ENCODE measurements around the gene OR5D14.

Gene OR5D14

GRCh38 chr11:55795256-55795655 lies at the start of gene OR5D14:
TSS of gene OR5D14 (plus strand) at chr11:55795556. CDS start at chr11:55795556, 0 bp downstream.
- no peak for DNase-seq

DNA sequence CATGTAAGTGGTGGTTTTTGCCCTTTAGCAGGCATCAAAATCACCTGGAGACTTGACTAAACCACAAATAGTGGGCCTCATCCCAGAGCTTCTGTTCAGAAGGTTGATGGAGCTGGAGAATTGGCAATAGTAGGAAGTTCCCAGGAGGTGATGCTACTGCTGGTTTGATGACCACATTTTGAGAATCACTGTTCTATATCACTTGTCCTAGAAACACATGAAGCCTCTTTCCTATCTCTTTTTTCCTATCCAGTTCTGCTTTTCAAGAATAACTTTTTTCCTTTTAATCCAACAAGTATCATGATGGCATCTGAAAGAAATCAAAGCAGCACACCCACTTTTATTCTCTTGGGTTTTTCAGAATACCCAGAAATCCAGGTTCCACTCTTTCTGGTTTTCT lies 22.2 kb upstream of the OR5D14 start, which contains the start of gene OR5D13:
OR5D13 (plus strand) TSS at position 301 of the 400 bp plus-strand sequence; CDS start at position 301, 0 bp downstream.
- DNase-seq = no peak

- DNase-seq = no peak
Measured at GRCh38 chr11:55791606-55792005, 3.8 kb upstream of the OR5D14 start.

GRCh38 chr11:55793321-55793720 lies 2.0 kb upstream of the OR5D14 start:
- no peak for DNase-seq

GRCh38 chr11:55806248-55806647 lies 10.9 kb downstream of the OR5D14 start:
- no peak for DNase-seq

DNA sequence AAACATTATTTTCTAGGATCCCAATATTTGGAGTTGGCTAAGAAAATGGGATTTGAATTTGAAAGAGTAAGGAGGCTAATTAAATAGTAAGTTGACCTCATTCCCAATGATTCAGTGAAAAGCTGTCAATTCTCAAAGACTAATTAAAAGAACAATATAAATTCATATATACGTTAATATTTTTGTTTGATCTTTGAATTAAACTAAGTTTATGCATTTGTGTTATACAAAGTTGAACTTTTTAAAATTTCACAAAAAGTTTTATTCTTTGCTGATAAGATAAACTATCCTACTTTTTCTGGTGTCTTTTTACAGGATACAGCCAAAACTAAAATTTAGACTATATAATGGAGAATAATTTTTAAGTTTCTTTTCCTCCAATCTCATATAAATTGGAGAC lies 15.7 kb downstream of the OR5D14 start, which contains the start of gene OR5L1:
OR5L1 (plus strand) TSS at position 301 of the 400 bp plus-strand sequence. CDS start 100 bp downstream, outside the sequence.
- no peak for DNase-seq

DNA sequence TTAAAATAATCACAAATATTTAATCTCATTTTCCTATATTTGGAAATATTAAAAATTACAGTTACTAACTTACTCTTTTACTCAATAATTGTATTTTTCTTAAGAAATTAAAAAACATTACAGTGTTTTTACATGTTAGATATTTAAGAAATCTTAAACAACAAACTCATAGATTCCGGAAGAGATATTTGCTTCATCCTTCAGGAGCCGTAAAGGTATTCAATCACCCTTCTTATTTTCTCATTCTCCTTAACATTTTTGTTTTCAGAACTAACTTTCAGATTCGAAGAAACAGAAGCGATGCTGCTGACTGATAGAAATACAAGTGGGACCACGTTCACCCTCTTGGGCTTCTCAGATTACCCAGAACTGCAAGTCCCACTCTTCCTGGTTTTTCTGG lies 24.0 kb downstream of the OR5D14 start, which contains the start of gene OR5D18:
OR5D18 (plus strand) TSS at position 301 of the 400 bp plus-strand sequence; CDS start at position 301, 0 bp downstream.
- DNase-seq = no peak

GRCh38 chr11:55826919-55827318 lies 31.6 kb downstream of the OR5D14 start, which contains the start of gene OR5L2:
TSS of gene OR5L2 (plus strand) at chr11:55827219. CDS start at chr11:55827219, 0 bp downstream.
- DNase-seq = no peak

DNA sequence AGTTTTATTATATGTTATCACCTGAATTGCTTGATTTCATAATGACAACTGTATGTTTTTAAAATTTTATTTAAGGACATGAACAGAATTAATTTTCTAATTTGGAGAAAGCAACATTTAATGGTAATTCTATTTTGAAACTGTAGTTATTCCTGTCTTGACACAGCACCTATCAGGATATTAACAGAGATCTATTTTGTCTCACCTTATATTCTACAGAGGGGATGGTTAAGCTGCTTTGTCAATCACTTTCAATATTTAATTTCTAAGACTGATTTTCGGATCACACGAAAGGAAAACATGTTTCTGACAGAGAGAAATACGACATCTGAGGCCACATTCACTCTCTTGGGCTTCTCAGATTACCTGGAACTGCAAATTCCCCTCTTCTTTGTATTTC lies 43.1 kb downstream of the OR5D14 start, which contains the start of gene OR5D16:
OR5D16 (plus strand) TSS at position 301 of the 400 bp plus-strand sequence; CDS start at position 301, 0 bp downstream.
- no peak for DNase-seq
